Measurements from ENCODE around the gene TNIK.
A peak's percentile ranks its signal among the peaks of the same experiment; 100 is the strongest.
"Not testable (repeated sequence)": the region's sequence is repeated elsewhere in the genome, so short reads cannot be mapped to it uniquely, and the experiment has no call there.

The TNIK gene

GRCh38 chr3:171122861-171123260 lies 337.3 kb downstream of the TNIK start:
- DNase-seq (ENCODE audit: low read depth) = no peak

DNA sequence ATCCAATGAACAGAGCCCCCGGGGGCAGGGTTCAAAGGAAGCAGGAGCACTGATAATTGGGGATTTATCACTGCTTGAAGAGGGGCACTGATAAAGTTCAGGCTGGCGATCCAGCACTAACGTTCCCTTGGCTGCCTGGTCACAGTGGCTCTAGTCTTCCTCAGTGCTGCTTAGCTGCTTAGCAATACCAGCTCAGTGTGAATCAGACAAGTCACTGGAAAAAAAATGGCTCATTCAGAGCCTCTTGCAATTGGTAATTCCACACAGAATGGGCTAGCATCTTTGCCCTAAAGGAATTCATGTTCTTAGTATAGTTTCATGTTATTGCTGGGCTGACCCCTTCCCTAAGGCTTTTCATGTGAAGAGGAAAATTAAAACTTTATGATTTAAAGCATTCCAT lies 338.0 kb downstream of the TNIK start:
- no peak for DNase-seq (ENCODE audit: low read depth)

DNA sequence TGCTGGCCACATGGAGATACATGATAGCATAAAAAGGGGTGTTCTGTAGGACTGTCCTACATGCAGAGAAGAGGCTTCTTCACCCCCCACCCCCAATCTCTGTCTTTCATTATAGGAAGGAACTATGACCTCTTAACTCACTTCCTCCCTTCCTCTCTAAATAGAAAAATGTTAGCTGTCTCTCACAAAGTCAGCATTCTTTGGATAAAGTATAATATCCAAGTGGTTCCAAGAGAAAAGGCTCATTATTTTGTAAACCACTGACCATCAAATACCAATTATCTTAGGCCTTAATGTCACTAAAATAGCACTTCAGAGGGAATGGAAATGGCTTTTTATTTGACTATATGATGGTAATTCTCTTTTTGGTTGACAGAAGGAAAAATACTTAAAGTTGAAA lies 338.4 kb downstream of the TNIK start:
- no peak for DNase-seq (ENCODE audit: low read depth)

- not testable (repeated sequence) for DNase-seq (ENCODE audit: low read depth)
Observed at GRCh38 chr3:171119402-171119801, 340.8 kb downstream of the TNIK start.

GRCh38 chr3:171118993-171119392 lies 341.2 kb downstream of the TNIK start:
- DNase-seq (ENCODE audit: low read depth) = peak; percentile 13

DNA sequence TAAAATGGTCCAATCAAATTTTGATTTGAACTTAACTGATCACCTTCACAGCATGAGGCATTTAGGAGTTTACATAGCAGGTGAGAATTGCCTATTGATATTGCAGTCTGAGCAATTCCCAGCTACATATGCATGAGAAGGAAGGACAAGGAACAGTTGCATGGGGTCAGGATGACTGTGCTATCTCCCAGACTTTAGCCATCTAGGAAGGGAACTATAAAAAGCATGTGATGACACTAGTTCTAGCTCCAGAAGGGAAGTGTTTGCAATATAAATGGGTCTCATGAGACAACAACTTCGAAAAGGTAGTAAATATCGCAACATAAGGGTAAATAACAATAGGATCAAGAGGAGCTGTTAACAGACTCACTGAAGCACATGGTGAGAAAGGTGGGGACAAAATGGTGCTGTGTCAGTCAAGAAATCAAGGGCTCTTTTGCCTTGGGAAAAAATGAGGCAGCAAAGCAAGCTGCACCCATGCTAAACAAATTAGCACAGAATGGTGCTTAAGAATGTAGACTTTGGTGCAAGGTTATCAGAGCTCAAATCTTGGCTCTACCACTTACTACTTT lies 343.3 kb downstream of the TNIK start:
- DNase-seq (ENCODE audit: low read depth) = no peak

GRCh38 chr3:171116365-171116764 lies 343.8 kb downstream of the TNIK start:
- peak; percentile 48 for DNase-seq (ENCODE audit: low read depth)

GRCh38 chr3:171115667-171116066 lies 344.5 kb downstream of the TNIK start:
- peak; percentile 38 for DNase-seq (ENCODE audit: low read depth)

GRCh38 chr3:171113716-171114115 lies 346.5 kb downstream of the TNIK start:
- no peak for DNase-seq (ENCODE audit: low read depth)

DNA sequence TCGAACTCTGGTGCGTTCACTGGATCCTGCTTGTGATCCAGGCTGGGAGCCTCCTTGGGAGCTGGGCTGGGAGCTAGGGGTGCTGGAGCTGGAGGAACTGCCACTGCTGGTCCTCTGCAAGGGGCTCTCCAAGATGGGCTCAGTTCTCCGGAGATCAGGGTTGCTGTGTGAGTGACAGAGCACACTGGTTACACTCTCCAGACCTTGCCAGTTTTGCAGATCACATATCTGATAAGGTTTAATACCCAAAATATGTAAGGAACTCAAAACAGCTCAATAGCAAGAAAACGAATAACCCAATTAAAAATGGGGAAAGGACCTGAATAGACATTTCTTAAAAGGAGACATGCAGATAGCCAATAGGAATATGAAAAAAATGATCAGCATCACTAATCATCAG lies 349.5 kb downstream of the TNIK start:
- DNase-seq (ENCODE audit: low read depth) = no peak

- DNase-seq (ENCODE audit: low read depth) = peak; percentile 25
Observed at GRCh38 chr3:171108066-171108465, 352.1 kb downstream of the TNIK start.

GRCh38 chr3:171103185-171103584 lies 357.0 kb downstream of the TNIK start:
- DNase-seq (ENCODE audit: low read depth) = no peak

DNA sequence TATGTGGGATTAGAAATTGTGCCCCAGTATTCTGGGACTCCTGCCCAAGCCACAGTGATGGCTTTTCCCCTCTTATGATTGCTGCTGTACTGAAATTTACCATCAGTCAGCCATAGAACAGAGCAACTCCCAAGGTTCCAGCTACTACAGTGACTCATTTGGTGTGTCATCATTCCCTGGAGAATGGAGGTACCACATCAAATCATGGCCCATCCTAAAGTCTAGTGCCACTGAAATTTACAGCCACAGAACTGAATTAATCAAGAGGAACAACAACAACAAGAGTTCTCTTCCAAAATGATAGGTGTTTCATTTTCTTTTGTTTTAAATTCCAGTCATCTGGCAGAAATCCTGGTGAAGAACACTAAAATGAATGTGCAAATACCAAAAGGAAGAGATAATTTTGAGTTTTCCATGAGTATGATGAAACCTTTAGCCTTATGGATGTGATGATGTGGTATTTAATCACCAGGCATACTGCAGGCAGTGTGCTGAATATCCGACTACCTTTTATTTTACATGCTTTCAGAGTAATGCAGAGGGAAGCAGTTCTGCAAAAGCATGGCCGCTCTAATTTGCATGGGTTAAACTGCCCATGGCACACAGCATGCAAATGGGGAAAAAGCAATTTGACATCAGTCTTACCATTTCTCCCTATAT lies 358.1 kb downstream of the TNIK start:
- DNase-seq (ENCODE audit: low read depth) = peak; percentile 67

- DNase-seq (ENCODE audit: low read depth) = no peak
Observed at GRCh38 chr3:171099911-171100310, 360.3 kb downstream of the TNIK start.

- no peak for DNase-seq (ENCODE audit: low read depth)
Observed at GRCh38 chr3:171095063-171095462, 365.1 kb downstream of the TNIK start.

DNA sequence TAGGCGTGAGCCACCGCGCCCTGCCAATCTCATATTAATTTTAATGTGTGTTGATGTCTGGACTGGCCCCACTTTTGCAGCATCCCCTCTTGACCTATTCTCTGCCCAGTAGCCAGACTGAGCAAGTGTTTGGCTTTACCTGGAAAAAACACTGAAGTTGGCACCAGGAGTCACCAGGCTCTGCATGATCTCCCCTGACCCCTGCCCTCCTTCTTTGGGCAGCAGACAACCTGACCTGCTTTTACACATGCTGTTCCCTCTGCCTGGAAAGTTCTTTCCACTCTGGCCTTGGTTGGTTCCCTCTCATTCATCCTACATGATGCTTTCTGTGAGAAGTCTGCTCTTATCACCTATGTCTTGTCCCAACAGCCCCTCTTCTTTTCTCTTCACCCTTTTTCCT lies 365.8 kb downstream of the TNIK start:
- no peak for DNase-seq (ENCODE audit: low read depth)

- DNase-seq (ENCODE audit: low read depth) = no peak
Observed at GRCh38 chr3:171093462-171093861, 366.7 kb downstream of the TNIK start.

DNA sequence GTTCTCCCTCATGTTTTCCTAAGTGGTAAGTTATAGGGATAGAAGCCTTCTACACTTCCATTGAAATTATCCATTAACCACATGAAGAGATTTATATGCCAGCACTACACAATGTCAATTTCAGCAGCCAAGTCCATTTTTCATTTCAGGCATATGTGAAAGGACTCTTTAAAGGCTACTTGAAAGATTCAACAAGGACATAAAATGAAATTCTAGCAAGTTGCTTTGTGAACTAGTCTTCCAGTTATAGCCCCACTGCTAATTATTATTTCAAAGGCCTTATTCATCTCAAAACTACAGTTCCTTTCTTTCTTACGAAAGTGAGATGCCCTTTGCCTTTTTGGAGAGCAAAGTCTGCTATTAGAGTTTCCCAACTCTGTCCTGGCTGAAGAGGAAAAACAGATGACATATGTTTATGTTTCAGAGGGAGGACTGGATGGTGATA lies 367.7 kb downstream of the TNIK start:
- no peak for DNase-seq (ENCODE audit: low read depth)

DNA sequence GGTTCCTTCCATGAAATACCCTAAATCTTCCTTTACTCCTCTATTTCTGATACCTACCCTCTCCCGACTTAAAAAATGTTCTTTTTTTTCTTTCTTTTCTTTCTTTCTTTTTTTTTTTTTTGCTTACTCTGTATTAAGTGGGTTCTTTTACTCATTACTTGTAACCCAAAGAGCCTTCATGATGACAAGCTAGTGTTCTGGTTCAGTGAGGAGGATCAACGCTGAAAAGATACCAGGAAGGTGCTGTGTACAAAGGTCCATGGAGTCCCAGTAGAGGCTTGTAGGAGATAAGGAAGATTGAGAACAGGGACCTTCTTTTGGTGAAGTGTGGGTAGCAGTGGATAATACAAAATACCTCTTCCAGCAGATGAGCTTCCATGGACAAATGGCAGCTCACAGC lies 369.9 kb downstream of the TNIK start:
- DNase-seq (ENCODE audit: low read depth) = no peak

DNA sequence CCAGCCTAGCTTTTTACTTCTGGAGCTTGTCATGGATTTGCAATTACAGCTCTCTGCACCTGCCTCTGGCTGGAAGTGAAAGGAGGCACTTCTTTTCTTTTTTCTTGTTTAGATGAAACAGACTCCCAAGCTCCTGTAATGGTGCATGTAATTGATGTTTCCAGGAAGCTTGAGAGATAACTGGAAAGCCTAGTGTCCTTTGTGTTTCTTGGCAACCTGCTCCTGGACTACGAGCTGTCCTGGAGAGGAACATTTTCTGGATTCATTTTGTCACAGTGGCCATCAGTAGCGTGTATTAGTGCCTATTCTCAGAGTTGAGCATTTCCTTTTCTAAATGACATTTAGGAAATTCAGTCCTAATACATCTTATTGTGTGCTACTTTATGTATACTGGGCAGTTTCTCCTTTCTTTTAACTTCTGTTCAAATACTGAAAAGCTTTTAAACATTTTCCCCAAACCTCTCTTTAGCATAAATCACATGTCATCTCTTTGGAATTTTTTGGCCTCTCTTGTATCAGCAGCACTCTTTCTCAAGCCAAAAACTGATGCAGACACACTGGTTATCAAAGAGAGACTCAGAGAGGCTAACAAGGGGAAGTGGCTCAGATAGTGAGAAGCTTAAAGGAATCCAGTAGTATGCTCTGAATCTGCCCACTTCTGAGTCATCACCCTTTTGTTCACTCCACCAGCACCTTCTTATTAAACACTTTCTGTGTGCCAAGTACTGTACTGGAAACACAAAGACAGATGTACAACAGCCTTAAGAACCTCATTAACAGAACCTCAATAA lies 371.0 kb downstream of the TNIK start:
- DNase-seq (ENCODE audit: low read depth) = peak; percentile 95

DNA sequence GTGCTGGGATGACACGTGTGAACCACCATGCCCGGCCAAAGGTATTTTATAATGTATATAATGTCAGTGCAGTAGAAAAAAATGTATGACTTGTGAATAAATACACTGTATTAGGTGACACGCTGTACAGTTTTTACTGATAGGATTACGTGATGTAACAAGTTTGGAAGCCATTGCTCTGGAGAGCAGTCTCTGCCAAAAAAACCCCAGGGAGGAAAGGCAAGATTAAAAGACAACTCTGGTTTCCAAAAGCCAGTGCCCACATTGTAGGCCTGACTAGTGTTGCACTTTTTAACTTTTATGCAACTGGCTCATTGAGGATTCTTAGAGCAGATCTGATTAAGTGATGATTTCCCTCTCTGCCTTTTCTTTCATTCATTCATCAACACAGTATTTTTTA lies 371.7 kb downstream of the TNIK start:
- DNase-seq (ENCODE audit: low read depth) = no peak

DNA sequence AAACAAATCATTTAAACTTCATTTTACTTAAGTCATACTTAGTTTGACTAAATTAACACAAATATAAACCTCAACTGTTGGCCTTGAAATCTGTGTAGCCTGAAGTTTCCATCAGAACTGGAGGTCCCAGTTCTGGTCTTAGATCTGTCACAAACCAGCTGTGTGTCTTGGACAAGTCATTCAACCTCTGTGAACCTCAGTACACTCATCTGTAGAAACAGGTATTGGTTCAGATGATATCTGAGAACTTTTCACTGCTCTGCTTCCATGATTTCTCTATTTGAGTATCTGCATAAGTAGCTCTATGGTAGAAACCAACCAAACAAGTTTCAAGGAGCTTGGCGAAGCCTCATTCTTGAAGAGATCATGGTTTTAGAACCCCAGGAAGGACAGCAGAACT lies 373.3 kb downstream of the TNIK start:
- no peak for DNase-seq (ENCODE audit: low read depth)

DNA sequence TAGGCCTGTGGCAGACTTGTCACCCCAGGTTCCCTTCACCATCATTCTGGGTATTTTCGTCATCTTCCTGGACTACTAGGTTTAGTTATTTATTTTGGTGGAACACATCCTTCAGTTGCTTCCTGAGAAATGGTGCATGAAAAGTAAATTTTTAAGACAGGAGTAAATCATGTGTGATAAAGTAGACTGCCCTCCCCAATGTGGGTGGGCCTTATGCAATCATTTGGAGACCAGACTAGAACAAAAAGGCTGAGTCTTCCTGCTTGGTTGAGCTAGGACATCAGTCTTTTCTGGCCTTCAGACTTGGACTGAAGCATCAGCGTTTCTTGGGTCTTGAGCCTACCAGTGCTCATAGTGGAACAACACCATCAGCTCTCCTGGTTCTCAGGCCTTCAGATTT lies 382.9 kb downstream of the TNIK start:
- DNase-seq (ENCODE audit: low read depth) = no peak
